Osteocyte (in vitro differentiated cells): ENCODE results near the gene GLOD5. TPM values are rescaled to one million over a fixed set of nuclear protein-coding genes. Genes with fewer than 3 reads are reported as not detected.

Experiments used
- DNase-seq: peaks from one replicate; pipeline ENCODE4 v3.0.0; 2021; ENCODE audit warnings: mixed read lengths; ENCODE audit not compliant: unreplicated experiment; ENCODE audit errors: extremely low spot score
- H3K27ac Mint-ChIP-seq: one replicate; pipeline ENCODE4 v1.8.0; 2021; ENCODE audit warnings: mild to moderate bottlenecking, mixed read lengths; ENCODE audit not compliant: unreplicated experiment
- H3K27me3 Mint-ChIP-seq: one replicate; pipeline ENCODE4 v1.8.0; 2021; ENCODE audit warnings: mixed read lengths; ENCODE audit not compliant: unreplicated experiment
- H3K36me3 Mint-ChIP-seq: one replicate; pipeline ENCODE4 v1.8.0; 2021; ENCODE audit warnings: mixed read lengths; ENCODE audit not compliant: unreplicated experiment
- H3K4me1 Mint-ChIP-seq: one replicate; pipeline ENCODE4 v1.8.0; 2021; ENCODE audit warnings: mixed read lengths; ENCODE audit not compliant: unreplicated experiment
- H3K4me3 Mint-ChIP-seq: one replicate; pipeline ENCODE4 v1.8.0; 2021; ENCODE audit warnings: mild to moderate bottlenecking, moderate library complexity, mixed read lengths; ENCODE audit not compliant: unreplicated experiment
- H3K9me3 Mint-ChIP-seq: one replicate; pipeline ENCODE4 v1.8.0; 2021; ENCODE audit warnings: mixed read lengths; ENCODE audit not compliant: unreplicated experiment
- total RNA-seq: library from RNA; stranded (reverse); gene quantifications from 2 replicates; pipeline ENCODE4 v1.2.1, GENCODE V29; 2021
- TF ChIP-seq, protein P1 (sequence below): fragments of 200-600 bp; sonication (generic); IDR thresholded peaks from 2 replicates; pipeline ENCODE4 v1.5.0; 2021; ENCODE audit warnings: antibody characterized with exemption, mild to moderate bottlenecking, moderate library complexity

GLOD5 gene
- total RNA-seq, 1 donor from 2014 or later, result not detected

DNA sequence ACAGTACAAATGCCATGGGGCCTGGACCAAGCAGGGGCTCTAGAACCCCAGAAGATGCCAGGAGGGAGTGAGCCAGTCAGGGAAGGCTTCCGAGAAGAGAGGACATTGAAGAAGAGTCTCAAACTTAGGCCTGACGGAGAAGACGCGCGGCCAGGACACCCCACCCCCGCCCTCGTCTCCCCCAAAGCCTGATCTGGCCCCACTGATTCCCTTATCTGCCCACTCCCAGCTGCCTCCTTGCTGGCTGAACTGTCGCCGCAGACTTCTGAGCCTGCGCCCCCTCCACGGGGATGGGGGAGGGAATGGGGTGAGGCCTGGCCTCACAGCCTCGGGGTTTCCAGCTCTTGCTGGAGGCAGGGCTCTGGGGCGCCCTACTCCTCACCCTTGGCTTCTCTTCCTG lies 21.2 kb downstream of the GLOD5 start:
- H3K27ac Mint-ChIP-seq, result no peak overlapping the region
- no peaks in the 10 kb centered on the region for H3K9me3 Mint-ChIP-seq
- no peak for DNase-seq
- H3K27me3 Mint-ChIP-seq, result peaks cover 18% of the 10 kb centered on the region
- H3K36me3 Mint-ChIP-seq, result no peaks in the 10 kb centered on the region
- H3K4me1 Mint-ChIP-seq, result no peaks in the 10 kb centered on the region
- H3K4me3 Mint-ChIP-seq, result no peak overlapping the region
- TF ChIP-seq, protein P1, sequence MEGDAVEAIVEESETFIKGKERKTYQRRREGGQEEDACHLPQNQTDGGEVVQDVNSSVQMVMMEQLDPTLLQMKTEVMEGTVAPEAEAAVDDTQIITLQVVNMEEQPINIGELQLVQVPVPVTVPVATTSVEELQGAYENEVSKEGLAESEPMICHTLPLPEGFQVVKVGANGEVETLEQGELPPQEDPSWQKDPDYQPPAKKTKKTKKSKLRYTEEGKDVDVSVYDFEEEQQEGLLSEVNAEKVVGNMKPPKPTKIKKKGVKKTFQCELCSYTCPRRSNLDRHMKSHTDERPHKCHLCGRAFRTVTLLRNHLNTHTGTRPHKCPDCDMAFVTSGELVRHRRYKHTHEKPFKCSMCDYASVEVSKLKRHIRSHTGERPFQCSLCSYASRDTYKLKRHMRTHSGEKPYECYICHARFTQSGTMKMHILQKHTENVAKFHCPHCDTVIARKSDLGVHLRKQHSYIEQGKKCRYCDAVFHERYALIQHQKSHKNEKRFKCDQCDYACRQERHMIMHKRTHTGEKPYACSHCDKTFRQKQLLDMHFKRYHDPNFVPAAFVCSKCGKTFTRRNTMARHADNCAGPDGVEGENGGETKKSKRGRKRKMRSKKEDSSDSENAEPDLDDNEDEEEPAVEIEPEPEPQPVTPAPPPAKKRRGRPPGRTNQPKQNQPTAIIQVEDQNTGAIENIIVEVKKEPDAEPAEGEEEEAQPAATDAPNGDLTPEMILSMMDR, result no peak

DNA sequence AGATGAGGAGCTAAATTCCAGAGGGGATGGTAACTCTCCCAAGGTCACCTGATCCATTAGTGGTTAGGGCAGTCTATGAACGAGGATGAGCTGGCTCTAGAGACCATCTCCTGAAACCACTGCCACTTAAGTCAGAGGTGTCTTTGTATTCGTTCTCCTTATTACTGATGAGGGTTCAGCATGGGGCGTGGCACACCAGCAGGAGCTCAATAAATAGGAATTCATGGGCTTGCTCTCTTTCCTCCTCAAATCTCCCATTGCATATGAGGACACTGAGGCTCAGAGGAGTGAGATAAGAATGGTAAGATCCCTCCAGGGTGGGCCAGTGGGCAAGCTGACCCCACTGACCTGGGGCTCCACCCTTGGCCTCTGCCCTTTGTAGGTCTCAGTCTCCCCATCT lies 23.2 kb downstream of the GLOD5 start:
- Mint-ChIP-seq H3K27ac (no peak overlapping the region), H3K4me1 (no peaks in the 10 kb centered on the region), H3K36me3 (no peaks in the 10 kb centered on the region), H3K27me3 (peaks cover 18% of the 10 kb centered on the region), H3K9me3 (no peaks in the 10 kb centered on the region), H3K4me3 (no peak overlapping the region)
- no peak for DNase-seq
- TF ChIP-seq, protein P1, result no peak

DNA sequence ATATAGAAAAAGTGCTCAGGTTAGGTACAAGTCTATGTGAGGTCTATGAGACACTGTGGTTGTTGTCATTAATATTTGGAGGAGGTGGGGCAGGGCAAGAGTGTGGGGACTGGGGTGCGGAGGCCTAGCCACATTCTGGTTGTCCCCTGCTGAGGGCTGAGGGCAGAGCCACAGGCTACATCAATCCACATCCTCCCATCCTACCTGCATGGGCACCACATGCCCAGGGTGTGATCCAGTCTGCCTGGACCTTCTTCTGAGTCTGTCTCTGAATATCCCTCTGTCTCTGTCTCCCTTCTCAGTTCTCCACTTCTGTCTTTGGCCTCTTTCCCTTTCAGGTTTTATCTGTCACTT lies 23.6 kb downstream of the GLOD5 start:
- TF ChIP-seq, protein P1, result no peak
- no peak overlapping the region for H3K4me3 Mint-ChIP-seq
- H3K36me3 Mint-ChIP-seq, result no peaks in the 10 kb centered on the region
- peaks cover 14% of the 10 kb centered on the region for H3K27me3 Mint-ChIP-seq
- H3K4me1 Mint-ChIP-seq, result no peaks in the 10 kb centered on the region
- H3K27ac Mint-ChIP-seq, result no peak overlapping the region
- no peaks in the 10 kb centered on the region for H3K9me3 Mint-ChIP-seq
- DNase-seq, result no peak

DNA sequence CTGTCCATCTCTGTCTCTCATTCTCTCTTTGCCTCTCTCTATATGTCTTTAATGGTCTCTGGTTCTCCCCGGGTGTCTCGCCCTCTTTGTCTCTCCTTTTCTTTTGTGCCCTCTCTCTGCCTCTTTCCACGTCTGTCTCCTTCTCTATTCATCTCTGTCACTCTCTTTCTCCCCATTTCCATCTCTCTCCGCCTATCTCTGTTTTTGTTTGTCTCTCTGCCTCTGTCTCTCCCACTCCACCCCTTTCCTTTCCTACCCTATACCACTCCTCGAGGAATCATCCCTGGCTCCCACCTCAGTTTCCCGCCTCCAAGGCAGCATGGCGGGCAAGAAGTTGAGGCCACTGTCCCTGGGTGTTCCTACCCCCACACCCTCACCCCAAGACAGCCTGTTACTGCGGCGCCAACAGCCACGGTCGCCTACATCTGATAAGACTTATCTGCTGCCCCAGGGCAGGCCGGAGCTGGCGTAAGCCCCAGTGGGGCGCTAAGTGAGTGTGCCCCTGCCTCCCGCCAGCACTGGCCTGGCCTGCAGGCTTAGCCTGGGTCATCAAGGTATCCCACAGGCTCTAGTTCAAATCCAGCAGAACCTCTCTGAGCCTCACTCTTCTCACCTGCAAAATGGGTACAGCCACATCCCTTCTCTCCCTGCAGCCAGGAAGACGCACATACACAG lies 24.1 kb downstream of the GLOD5 start:
- H3K4me1 Mint-ChIP-seq, result no peaks in the 10 kb centered on the region
- H3K36me3 Mint-ChIP-seq, result no peaks in the 10 kb centered on the region
- TF ChIP-seq, protein P1, result no peak
- H3K9me3 Mint-ChIP-seq, result no peaks in the 10 kb centered on the region
- no peak overlapping the region for H3K27ac Mint-ChIP-seq
- no peak for DNase-seq
- peaks cover 13% of the 10 kb centered on the region for H3K27me3 Mint-ChIP-seq
- no peak overlapping the region for H3K4me3 Mint-ChIP-seq

DNA sequence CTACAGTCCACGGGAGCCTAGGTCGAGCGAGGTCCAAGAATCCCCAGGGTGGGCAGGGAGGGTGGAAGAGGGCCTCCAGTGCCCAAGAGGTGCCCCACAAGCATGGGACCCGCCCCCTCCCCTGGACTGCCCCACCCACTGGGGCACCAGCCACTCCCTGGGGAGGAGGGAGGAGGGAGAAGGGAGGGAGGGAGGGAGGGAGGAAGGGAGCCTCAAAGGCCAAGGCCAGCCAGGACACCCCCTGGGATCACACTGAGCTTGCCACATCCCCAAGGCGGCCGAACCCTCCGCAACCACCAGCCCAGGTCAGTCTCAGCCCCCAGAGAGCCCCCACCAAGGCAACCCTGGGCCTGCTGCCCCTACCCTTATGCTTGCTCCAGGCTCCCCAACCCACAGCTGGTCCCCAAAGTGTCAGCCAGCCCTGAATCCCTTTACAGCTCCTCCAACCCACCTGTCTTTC lies 24.8 kb downstream of the GLOD5 start, which contains the start of gene GATA1:
TSS of gene GATA1 (plus strand) at position 250 of the 460 bp plus-strand sequence. CDS start 4,520 bp downstream, outside the sequence.
- H3K36me3 Mint-ChIP-seq, result no peaks in the 10 kb centered on the region

More for the DNA sequence above, 24.8 kb downstream of the GLOD5 start, which contains the start of gene GATA1:
- DNase-seq, result no peak
- Mint-ChIP-seq H3K4me3 (no peak within 1 kb of the TSS), H3K27ac (no peak within 1 kb of the TSS), H3K9me3 (no peaks in the 10 kb centered on the region), H3K27me3 (peaks cover 13% of the 10 kb centered on the region), H3K4me1 (no peaks in the 10 kb centered on the region)
- TF ChIP-seq, protein P1, result no peak
